Measurements from ENCODE around the gene NR3C2. TPM values are rescaled to one million over a fixed set of nuclear protein-coding genes. Genes with fewer than 3 reads are reported as not detected.

The NR3C2 gene
- total RNA-seq, 1 experiment from 2014 or later: 0.16 TPM

- intact Hi-C loops (cut with micrococcal nuclease; ENCODE audit: unreplicated experiment): no loop called here
- Histone ChIP-seq H3K4me1 (peaks cover 10% of the 10 kb centered on the region), H3K36me3 (ENCODE audit: control insufficient read depth, insufficient read depth, low read length) (no peaks in the 10 kb centered on the region), H3K27me3 (replicated peaks; ENCODE audit: control insufficient read depth, insufficient read depth, low read length) (no peaks in the 10 kb centered on the region), H3K4me3 (ENCODE audit: low read depth, low read length) (no peak overlapping the region), H3K9me3 (no peaks in the 10 kb centered on the region)
- Mint-ChIP-seq H3K36me3 (ENCODE audit: insufficient read depth, unreplicated experiment) (no peaks in the 10 kb centered on the region), H3K9me3 (ENCODE audit: unreplicated experiment) (no peaks in the 10 kb centered on the region), H3K4me3 (ENCODE audit: unreplicated experiment) (no peak overlapping the region), H3K27me3 (ENCODE audit: insufficient read depth, unreplicated experiment) (no peaks in the 10 kb centered on the region), H3K27ac (ENCODE audit: unreplicated experiment) (no peak overlapping the region), H3K4me1 (ENCODE audit: low read depth, unreplicated experiment) (peaks cover 6% of the 10 kb centered on the region)
- TF ChIP-seq CTCF (IDR thresholded peaks at IDR 0.05; ENCODE audit: insufficient read depth in 1 of 2, low read depth in 1 of 2, low read length in 1 of 2, severe bottlenecking in 1 of 2, unreplicated experiment in 1 of 2): no peak
- no TSS peak for BruUV-seq (replicated peaks)
- POLR2A ChIA-PET: no interaction called here
- no peak for DNase-seq
- CTCF ChIA-PET: no interaction called here
These were observed 179.1 kb downstream of the NR3C2 start for GRCh38 chr4:148263127-148263526.

- no peaks in the 10 kb centered on the region for H3K9me3 ChIP-seq
- intact Hi-C loops (cut with micrococcal nuclease; ENCODE audit: unreplicated experiment): no loop called here
- no peak overlapping the region for H3K4me3 ChIP-seq (ENCODE audit: low read depth, low read length)
- Mint-ChIP-seq H3K27me3 (ENCODE audit: insufficient read depth, unreplicated experiment) (no peaks in the 10 kb centered on the region), H3K27ac (ENCODE audit: unreplicated experiment) (no peak overlapping the region), H3K36me3 (ENCODE audit: insufficient read depth, unreplicated experiment) (no peaks in the 10 kb centered on the region), H3K4me1 (ENCODE audit: low read depth, unreplicated experiment) (peaks cover 6% of the 10 kb centered on the region), H3K4me3 (ENCODE audit: unreplicated experiment) (no peak overlapping the region), H3K9me3 (ENCODE audit: unreplicated experiment) (no peaks in the 10 kb centered on the region)
- TF ChIP-seq CTCF (IDR thresholded peaks at IDR 0.05; ENCODE audit: insufficient read depth in 1 of 2, low read depth in 1 of 2, low read length in 1 of 2, severe bottlenecking in 1 of 2, unreplicated experiment in 1 of 2): no peak
- H3K36me3 ChIP-seq (ENCODE audit: control insufficient read depth, insufficient read depth, low read length): no peaks in the 10 kb centered on the region
- DNase-seq: no peak
- ChIA-PET CTCF (no interaction called here), POLR2A (no interaction called here)
- peaks cover 9% of the 10 kb centered on the region for H3K4me1 ChIP-seq
- H3K27me3 ChIP-seq (replicated peaks; ENCODE audit: control insufficient read depth, insufficient read depth, low read length): no peaks in the 10 kb centered on the region
- BruUV-seq (replicated peaks): no TSS peak
These were observed 180.4 kb downstream of the NR3C2 start for GRCh38 chr4:148261848-148262247.

GRCh38 chr4:148259841-148260240 is 182.4 kb downstream of the NR3C2 start:
- H3K27me3 Mint-ChIP-seq (ENCODE audit: insufficient read depth, unreplicated experiment): no peaks in the 10 kb centered on the region

More at GRCh38 chr4:148259841-148260240, 182.4 kb downstream of the NR3C2 start:
- TF ChIP-seq CTCF (IDR thresholded peaks at IDR 0.05; ENCODE audit: insufficient read depth in 1 of 2, low read depth in 1 of 2, low read length in 1 of 2, severe bottlenecking in 1 of 2, unreplicated experiment in 1 of 2): no peak
- no TSS peak for BruUV-seq (replicated peaks)
- Histone ChIP-seq H3K27me3 (replicated peaks; ENCODE audit: control insufficient read depth, insufficient read depth, low read length) (no peaks in the 10 kb centered on the region), H3K4me3 (ENCODE audit: low read depth, low read length) (no peak overlapping the region), H3K9me3 (no peaks in the 10 kb centered on the region), H3K4me1 (no peaks in the 10 kb centered on the region), H3K36me3 (ENCODE audit: control insufficient read depth, insufficient read depth, low read length) (no peaks in the 10 kb centered on the region)
- no peaks in the 10 kb centered on the region for H3K9me3 Mint-ChIP-seq (ENCODE audit: unreplicated experiment)
- H3K4me3 Mint-ChIP-seq (ENCODE audit: unreplicated experiment): no peak overlapping the region
- H3K27ac Mint-ChIP-seq (ENCODE audit: unreplicated experiment): no peak overlapping the region
- H3K36me3 Mint-ChIP-seq (ENCODE audit: insufficient read depth, unreplicated experiment): no peaks in the 10 kb centered on the region
- CTCF ChIA-PET: no interaction called here
- no peaks in the 10 kb centered on the region for H3K4me1 Mint-ChIP-seq (ENCODE audit: low read depth, unreplicated experiment)
- POLR2A ChIA-PET: no interaction called here
- DNase-seq: no peak
- intact Hi-C loops (cut with micrococcal nuclease; ENCODE audit: unreplicated experiment): no loop called here
